DLD1 (cell line): ENCODE results near the gene CTSL.

Source experiments
- in situ Hi-C: cut with HindIII; loops from 2 replicates; pipeline ENCODE4 v1.10.0; 2017; ENCODE audit warnings: low sequenced_read_pairs

Gene CTSL

DNA sequence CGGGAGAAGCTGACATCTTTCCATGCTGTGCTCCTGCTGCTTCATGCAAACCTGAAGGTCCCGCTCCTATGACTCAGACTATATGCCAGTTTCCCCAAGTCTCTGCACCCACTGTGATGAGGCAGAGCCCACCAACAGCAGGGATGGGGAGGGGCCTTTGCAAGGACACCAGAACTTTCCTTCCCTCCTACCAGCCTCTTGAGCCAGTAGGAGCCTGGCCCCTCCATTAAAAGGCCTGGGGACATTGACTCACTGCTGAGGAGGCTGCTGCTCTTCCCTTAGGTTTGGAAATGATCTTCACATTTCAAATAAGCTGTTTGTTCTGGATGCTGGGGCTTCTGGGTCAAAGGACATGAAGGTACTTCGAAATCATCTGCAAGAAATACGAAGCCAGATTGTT lies 26.1 kb upstream of the CTSL start:
- in situ Hi-C loops, result no loop called here

DNA sequence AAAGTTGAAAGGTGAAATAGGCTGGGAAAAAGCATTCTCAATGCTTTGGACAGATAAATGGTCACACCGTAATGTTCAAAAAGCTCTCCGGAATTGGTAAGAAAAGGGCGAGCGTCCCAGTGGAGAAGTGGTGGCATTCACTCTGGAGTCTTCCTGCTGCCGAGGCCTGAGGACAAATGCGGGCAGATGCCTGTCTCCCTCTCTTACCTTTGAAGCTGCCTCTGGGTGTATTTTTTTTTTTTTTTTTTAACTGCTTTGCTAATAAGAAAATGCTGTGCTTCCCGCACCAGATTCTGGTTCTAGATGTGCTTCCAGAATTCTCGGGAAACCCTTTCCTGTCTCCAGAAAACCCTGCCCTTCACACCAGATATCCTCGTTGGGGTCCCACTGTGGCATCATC lies 24.4 kb upstream of the CTSL start:
- in situ Hi-C loops, result no loop called here

DNA sequence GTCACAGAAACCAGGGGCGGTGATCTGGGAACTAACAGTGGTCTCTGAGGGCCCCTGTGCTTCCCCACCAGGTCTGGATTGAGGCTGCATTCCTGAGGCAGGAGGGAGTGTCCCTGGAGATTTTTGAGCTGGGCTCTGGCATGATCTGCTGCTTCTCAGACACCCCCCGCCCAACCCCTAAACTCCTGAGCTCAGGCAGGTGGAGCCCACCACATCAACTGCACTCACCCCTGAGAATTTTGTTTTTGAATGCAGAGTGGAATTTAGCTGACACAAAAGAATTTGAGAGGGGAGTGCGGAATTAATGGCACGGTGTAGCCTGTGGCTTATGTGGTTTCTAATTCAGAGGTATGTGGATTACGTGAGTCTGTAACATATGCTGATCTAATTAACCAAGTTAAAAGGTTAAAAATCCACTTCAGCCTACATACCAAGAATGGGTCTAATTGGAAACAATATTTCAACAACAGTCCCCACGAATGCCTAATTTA lies 23.9 kb upstream of the CTSL start:
- in situ Hi-C loops, result no loop called here

DNA sequence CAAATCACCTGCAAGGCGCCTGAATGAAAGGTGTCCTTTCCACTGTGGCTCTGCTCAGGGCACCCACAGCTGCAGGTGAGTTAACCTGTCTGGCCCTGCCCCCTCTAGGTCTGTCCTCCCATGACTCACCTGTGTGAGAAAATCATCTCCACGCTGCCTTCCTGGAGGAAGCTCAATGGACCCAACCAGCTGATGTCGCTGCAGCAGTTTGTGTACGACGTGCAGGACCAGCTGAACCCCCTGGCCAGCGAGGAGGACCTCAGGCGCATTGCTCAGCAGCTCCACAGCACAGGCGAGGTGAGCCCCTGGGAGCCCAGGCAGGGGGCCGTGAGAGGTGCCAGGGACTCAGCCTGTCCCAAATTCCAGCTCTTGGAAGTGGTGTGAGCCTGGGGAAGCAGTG lies 23.0 kb upstream of the CTSL start:
- in situ Hi-C loops, result no loop called here

DNA sequence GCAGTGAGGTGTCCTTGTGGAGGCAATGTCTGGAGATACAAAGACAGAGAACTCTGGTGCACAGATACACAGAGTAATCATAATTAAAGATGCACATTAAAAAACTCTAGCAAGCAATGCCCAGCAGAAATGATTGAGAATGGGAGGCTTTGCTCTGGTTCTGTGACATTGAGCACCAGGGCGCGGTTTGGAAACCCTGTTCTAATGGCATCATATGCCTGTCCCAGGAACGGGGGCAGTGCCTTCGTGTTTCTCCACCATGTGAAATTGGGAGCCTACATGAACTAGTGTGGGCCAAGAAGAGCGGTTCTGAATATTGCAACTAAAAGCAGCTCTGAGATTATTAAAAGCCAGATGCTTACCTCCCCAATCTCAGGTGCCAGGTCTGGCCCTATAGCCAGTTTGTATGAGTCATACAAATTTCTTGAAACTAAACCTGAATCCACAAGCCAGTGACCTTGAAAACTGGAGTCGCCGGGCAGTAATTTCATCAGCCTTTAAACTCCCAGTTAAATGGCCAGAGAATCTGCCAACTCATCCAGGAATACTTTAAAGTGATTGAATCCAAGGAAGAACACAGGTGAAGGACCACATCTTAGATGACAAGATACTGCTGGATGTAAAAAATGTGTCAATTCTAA lies 22.2 kb upstream of the CTSL start:
- in situ Hi-C loops, result no loop called here

DNA sequence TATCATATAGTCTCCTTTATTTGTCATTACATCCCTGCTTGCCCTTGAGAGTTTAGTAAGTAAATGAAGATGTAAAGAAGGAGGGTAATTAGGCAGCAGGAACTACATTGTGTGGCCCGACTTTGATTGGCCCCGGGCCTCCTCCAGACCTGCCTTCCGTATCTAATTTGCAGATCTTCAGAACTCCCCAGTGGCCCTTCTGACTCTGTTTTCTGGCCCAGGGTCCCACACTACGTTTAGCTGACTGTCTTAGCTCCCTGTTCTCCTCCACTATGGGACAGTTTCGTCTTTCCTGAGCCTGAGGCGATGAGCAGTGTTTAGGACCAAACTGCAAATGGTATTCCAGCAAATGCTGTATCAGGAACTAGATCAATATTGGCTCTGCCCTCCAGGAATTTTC lies 21.6 kb upstream of the CTSL start:
- in situ Hi-C loops, result no loop called here

DNA sequence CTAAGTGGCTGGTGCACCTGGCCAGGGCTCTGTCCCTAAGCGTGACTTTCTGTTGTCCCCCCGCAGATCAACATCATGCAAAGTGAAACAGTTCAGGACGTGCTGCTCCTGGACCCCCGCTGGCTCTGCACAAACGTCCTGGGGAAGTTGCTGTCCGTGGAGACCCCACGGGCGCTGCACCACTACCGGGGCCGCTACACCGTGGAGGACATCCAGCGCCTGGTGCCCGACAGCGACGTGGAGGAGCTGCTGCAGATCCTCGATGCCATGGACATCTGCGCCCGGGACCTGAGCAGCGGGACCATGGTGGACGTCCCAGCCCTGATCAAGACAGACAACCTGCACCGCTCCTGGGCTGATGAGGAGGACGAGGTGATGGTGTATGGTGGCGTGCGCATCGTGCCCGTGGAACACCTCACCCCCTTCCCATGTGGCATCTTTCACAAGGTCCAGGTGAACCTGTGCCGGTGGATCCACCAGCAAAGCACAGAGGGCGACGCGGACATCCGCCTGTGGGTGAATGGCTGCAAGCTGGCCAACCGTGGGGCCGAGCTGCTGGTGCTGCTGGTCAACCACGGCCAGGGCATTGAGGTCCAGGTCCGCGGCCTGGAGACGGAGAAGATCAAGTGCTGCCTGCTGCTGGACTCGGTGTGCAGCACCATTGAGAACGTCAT lies 19.7 kb upstream of the CTSL start:
- in situ Hi-C loops, result no loop called here

DNA sequence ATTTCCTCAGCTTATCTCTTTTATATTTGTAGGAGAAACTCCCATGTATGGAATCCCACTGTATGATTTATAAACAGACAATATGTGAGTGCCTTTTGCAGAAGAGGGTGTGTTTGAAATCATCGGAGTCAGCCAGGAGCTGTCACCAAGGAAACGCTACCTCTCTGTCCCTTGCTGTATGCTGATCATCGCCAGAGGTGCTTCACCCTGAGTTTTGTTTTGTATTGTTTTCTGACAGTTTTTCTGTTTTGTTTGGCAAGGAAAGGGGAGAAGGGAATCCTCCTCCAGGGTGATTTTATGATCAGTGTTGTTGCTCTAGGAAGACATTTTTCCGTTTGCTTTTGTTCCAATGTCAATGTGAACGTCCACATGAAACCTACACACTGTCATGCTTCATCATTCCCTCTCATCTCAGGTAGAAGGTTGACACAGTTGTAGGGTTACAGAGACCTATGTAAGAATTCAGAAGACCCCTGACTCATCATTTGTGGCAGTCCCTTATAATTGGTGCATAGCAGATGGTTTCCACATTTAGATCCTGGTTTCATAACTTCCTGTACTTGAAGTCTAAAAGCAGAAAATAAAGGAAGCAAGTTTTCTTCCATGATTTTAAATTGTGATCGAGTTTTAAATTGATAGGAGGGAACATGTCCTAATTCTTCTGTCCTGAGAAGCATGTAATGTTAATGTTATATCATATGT lies 18.0 kb upstream of the CTSL start:
- in situ Hi-C loops, result no loop called here

DNA sequence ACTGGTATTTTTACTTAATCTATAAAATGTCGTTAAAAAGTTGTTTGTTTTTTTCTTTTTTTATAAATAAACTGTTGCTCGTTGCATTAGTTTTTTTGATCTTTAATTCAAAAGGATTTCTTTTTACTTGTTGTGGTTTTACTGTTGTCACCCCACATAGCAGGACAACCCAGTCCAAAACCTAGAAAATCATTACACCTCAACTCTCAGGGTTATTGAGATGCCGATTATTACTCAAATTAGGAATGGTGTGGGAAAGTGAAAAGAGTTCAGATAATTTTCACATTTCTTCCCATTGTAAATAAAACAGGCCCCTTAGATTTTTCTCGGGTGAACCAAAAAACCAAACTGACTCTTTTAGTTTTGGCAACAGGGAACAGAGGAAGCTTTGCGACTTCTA lies 17.4 kb upstream of the CTSL start:
- in situ Hi-C loops, result no loop called here

DNA sequence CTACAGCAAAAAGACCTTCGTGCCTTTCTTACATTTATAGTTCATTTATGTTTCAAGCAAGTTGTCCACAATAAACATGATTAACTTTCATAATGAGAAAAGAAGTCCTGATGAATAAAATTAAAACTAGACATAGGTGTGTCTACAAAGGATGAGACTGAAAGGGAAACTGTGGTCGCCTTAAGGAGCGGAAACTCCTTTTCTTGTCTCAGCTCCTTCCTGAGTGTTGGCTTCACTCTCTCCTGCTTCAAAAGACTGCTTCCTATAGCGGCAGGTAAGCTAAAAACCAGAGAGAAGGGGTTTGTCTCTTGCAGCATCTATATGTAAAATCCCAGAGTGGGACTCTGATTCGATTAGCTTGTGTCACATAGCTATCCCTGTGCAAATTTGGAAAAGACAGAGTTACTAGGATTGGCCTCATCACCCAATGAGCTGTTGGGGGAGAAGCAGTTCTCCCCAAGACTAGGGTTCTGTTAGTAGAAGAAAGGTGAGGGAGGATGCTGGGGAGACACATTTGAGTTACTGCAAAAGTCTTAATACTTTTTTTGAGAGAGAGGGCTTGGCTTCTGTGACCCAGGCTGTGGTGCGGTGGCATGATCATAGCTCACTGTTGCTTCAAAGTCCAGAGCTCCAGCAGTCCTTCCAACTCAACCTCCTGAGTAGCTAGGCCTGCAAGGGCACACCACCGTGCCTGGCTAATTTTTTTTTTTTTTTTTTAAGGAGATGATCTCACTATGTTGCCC lies 16.8 kb upstream of the CTSL start:
- in situ Hi-C loops, result no loop called here

DNA sequence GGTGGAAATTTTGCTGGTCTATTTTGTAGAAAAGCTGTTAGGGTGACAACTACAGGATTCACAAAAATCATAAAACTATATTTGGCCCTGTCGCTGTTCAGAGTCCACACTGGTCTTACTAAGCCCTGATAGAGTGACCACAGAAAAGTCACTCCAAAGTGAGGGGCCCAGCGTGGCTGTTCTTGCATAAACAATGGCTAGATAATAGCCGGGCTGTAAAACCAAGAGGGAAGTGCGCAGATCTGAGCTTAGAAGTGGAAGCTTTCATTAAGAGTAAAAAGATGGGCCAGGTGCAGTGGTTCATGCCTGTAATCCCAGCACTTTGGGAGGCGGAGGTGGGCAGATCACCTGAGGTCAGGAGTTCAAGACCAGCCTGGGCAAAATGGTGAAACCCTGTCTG lies 15.5 kb upstream of the CTSL start:
- in situ Hi-C loops, result no loop called here

DNA sequence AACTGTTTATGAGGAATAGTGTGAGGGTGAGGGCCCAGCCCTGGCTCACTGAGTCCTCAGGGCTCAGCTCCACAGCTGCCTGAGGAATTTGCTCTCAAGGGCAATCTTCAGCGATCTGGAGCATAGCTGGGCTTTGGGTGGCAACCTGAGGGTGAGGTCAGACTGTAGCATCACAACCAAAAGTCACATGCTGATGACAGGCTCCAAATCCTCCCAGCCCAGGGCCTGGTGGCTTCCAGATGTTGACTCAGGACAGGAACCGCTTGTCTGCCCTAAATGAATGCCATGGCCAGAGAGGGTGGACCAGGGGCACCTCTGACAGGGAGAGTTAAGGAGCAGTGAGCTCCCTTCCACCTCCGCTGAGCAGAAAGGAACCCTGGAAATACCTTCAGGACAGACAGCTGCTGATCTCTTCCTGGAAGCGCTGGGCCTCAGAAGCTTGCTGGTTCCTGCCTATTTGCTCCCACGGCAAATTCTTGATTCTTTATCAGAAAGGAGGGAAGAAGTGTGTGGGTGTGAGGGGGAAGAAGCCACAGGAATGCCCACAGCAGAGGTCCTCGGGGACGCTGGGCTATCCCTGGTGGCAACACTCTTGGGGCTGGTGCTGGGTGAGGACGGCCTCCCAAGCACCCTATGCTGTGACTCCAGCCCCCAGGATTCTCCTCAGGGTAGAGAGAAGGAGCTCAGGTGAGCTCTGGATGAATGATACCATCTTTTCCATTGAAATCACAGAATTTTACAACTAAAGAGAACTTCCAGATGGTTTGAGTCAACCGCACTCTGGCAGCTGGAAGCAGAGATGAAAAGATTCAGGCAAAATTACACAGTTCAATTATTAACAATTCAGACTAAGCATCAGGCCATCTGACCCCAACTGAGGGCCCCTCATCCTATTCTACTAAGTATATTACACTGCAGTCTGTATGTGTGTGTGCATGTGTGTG lies 13.8 kb upstream of the CTSL start:
- in situ Hi-C loops, result no loop called here

DNA sequence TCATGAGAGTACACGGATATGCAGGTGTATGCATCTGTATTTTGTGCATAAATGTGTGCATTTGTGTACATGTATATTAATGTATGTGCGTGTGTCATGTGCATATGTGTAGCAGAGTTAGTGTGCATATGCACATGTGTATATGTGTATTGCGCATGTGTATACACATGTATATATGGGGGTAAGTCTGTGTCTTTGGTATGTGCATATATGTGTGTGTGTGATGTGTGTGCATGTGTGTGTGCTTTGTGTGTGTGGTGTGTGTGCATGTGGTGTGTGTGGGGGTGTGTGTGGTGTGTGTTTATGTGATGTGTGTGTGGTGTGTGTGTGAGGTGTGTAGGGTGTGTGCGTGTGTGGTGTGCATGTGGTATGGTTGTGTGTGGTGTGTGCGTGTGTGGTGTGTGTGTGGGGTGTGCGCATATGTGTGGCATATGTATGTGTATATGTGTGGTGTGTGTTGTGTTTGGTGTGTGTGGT lies 13.1 kb upstream of the CTSL start:
- in situ Hi-C loops, result no loop called here

DNA sequence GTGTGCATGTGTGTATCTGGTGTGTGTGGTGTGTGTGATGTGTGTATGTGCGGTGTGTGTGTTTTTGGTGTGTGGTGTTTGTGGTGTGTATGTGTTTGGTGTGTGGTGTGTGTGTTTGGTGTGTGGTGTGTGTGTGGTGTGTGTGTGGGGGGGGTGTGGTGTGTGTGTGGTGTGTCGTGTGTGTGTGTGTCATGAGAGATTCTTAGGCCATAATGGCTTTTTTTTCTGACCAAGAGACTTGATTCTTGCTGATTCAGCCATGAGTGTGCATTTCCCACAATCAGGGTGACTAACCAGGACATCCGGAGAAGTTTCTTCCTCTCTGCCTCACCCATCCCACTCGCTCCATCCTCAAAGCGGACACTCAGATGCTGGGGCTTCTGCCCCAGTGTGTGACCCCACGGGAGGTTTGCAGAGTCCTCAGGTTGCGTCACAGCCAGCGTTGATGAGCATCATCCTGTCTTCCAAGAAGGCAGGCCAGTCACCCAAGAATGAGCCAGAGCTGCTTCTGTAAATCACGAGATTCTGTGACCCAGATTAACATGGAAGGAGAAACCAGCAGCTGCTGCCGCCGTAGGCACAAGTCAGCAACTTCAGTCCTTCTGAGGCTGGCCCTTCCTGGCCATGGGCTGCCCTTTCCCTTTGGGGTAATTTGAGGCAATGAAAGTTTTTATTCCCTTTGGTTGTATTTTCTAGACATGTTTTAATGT lies 12.5 kb upstream of the CTSL start:
- in situ Hi-C loops, result no loop called here

DNA sequence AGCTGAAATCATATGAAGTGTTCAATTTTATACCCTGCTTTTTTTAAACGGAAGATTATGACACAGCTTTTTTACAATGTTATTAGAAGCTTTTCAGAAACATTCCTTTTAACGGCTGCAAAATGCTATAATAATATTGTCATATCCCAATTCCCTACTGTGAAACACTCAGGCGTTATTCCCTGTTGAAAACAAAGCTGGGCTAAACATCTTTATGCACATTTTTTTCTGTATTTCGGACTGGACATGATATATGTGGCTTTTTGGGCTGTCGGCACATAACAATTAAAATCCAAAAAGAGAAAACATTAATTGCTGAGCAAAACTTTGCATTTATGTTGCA lies 12.0 kb upstream of the CTSL start:
- in situ Hi-C loops, result no loop called here

DNA sequence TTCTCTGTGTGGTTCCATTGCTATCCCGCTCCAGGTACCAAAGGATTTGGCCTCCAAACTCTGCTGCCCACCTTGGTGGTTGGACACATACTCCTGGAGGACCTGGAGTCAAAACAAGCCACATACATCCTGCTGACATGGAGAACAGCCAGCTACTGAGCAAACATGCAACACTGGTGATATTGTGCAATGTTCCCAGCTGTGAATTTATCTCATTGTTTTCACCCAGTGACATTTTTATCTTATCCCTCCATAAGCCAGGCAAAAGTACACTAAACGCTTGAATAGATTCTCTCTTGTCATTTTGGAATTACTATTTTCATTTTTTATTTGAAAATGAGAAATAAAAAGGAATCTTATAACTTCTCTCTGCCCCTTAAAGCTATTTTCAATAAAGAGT lies 11.1 kb upstream of the CTSL start:
- in situ Hi-C loops, result no loop called here

DNA sequence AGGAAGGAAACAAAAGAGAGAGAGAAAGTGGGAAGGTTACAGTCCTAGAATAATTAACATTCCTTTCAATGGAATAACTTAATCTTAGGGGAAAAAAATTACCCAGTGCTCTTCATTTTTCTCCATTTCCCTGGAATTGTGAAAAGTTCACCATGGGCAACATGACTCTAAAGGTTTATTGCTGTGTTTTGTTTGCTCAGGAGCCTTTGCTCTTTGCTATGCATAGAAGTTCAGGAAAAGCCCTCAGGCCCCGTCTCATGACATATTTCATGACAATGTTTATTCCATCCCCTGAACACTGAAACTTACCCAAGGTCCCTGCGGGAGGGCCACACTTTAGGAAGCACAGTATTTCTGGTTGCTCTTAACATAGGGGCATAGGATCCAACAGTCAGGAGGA lies 9.8 kb upstream of the CTSL start:
- in situ Hi-C loops, result no loop called here

DNA sequence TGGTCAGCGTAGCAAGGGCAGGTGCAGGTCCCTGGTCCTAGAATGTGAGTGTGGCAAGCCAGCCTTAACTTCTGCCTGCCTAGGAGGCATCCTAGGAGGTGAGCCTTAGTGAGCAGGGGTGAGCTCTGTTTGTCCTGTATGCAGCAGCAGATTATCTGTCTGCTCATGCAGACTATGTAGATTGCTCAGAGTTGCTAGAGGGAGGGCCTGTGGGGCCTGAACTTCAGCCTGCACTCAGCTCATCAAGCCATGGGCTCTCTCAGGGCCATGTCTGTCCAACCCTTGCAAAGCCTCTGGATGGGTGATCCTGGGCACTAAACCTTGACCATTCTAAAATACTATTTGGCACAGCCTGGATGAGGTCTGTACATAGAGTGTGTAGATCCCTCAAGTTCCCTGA lies 8.5 kb upstream of the CTSL start:
- in situ Hi-C loops, result no loop called here

DNA sequence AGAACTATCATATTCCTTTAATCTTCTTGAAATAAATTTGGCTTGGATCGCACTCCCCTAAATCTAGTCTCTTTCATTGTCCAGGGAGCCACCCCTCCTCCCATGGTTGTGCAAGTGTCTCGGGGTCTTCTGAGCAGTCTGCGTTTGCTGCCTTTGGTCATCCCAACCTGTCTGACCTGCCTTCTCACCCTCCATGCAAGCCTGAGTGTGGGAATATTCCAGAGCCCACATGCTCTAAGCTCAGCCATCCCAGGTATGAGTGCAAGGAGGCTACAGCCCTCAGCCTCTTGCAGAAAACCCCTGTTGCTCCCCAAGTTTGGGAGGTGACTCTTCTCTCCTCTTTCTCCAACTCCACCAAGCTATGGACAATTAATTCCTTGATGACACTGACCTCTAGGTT lies 7.7 kb upstream of the CTSL start:
- in situ Hi-C loops, result no loop called here
